ENCODE data around the gene FBXO8. TPM values are rescaled to one million over a fixed set of nuclear protein-coding genes. Genes with fewer than 3 reads are reported as not detected.

The FBXO8 gene
- total and polyA plus RNA-seq, 4 donors = 23.0 to 27.4 (median 25.7) TPM

- WGBS, 2 donors = 67 to 81% methylated on average over 1 of the region's 1 CpG
- no peaks in the 10 kb centered on the region for H3K9me3 ChIP-seq (ENCODE audit: control insufficient read depth, low read length)
- no peak for DNase-seq
- no peak for ATAC-seq (ENCODE audit: low FRiP score)
- no peaks in the 10 kb centered on the region for H3K27me3 ChIP-seq (ENCODE audit: control insufficient read depth in 1 of 2, insufficient read depth in 2 of 2, low read length in 1 of 2)
- no peak overlapping the region for H3K4me3 ChIP-seq (ENCODE audit: low read length in 2 of 2)
- H3K27ac ChIP-seq (ENCODE audit: low read depth in 1 of 2, low read length in 2 of 2) = no peak overlapping the region
- intact Hi-C loops (cut with DNase I) = no loop called here
- no peaks in the 10 kb centered on the region for H3K36me3 ChIP-seq (ENCODE audit: control insufficient read depth in 1 of 2, insufficient read depth in 2 of 2, low read length in 1 of 2)
- no peaks in the 10 kb centered on the region for H3K4me1 ChIP-seq (ENCODE audit: control insufficient read depth in 1 of 2, insufficient read depth in 2 of 2, low read length in 2 of 2)
Observed at GRCh38 chr4:174224550-174224949, 58.9 kb downstream of the FBXO8 start.

- no peak for ATAC-seq (ENCODE audit: low FRiP score)
Observed at GRCh38 chr4:174222266-174222872, 61.1 kb downstream of the FBXO8 start.

GRCh38 chr4:174218127-174218790 is 65.2 kb downstream of the FBXO8 start:
- Histone ChIP-seq H3K36me3 (ENCODE audit: control insufficient read depth in 1 of 2, insufficient read depth in 2 of 2, low read length in 1 of 2) (no peaks in the 10 kb centered on the region), H3K4me3 (ENCODE audit: low read length in 2 of 2) (peak overlapping the region in 1 of 2 donors; percentile 39), H3K27ac (ENCODE audit: low read depth in 1 of 2, low read length in 2 of 2) (no peak overlapping the region), H3K9me3 (ENCODE audit: control insufficient read depth, low read length) (no peaks in the 10 kb centered on the region), H3K27me3 (ENCODE audit: control insufficient read depth in 1 of 2, insufficient read depth in 2 of 2, low read length in 1 of 2) (no peaks in the 10 kb centered on the region), H3K4me1 (ENCODE audit: control insufficient read depth in 1 of 2, insufficient read depth in 2 of 2, low read length in 2 of 2) (no peaks in the 10 kb centered on the region)
- 16 to 20% methylated on average over 26 of the region's 26 CpGs for WGBS, 2 donors
- ATAC-seq (ENCODE audit: low FRiP score) (no peak), DNase-seq (no peak)
- intact Hi-C loops (cut with DNase I) = loop anchor here in 1 of 2 donors (5.0 kb wide), 1 partner anchor 99 kb away; no protein-coding TSS in a partner anchor

More at GRCh38 chr4:174222266-174222872, 61.1 kb downstream of the FBXO8 start:
- H3K9me3 ChIP-seq (ENCODE audit: control insufficient read depth, low read length) = no peaks in the 10 kb centered on the region
- no peaks in the 10 kb centered on the region for H3K4me1 ChIP-seq (ENCODE audit: control insufficient read depth in 1 of 2, insufficient read depth in 2 of 2, low read length in 2 of 2)
- H3K27me3 ChIP-seq (ENCODE audit: control insufficient read depth in 1 of 2, insufficient read depth in 2 of 2, low read length in 1 of 2) = no peaks in the 10 kb centered on the region
- no peak for DNase-seq
- H3K27ac ChIP-seq (ENCODE audit: low read depth in 1 of 2, low read length in 2 of 2) = no peak overlapping the region
- H3K36me3 ChIP-seq (ENCODE audit: control insufficient read depth in 1 of 2, insufficient read depth in 2 of 2, low read length in 1 of 2) = no peaks in the 10 kb centered on the region
- 55 to 57% methylated on average over 4 of the region's 4 CpGs for WGBS, 2 donors
- intact Hi-C loops (cut with DNase I) = no loop called here
- no peak overlapping the region for H3K4me3 ChIP-seq (ENCODE audit: low read length in 2 of 2)

- H3K27ac ChIP-seq (ENCODE audit: low read depth in 1 of 2, low read length in 2 of 2) = no peak overlapping the region
- no peaks in the 10 kb centered on the region for H3K36me3 ChIP-seq (ENCODE audit: control insufficient read depth in 1 of 2, insufficient read depth in 2 of 2, low read length in 1 of 2)
- WGBS, 2 donors = 5 to 7% methylated on average over 41 of the region's 41 CpGs
- DNase-seq = peak in 1 of 2 donors; percentile 73
- H3K4me3 ChIP-seq (ENCODE audit: low read length in 2 of 2) = peak overlapping the region; percentile 39 to 42
- peak; percentile 51 for ATAC-seq (ENCODE audit: low FRiP score)
- intact Hi-C loops (cut with DNase I) = loop anchor here in 1 of 2 donors (5.0 kb wide), 1 partner anchor 100 kb away; no protein-coding TSS in a partner anchor
- H3K9me3 ChIP-seq (ENCODE audit: control insufficient read depth, low read length) = no peaks in the 10 kb centered on the region
- no peaks in the 10 kb centered on the region for H3K4me1 ChIP-seq (ENCODE audit: control insufficient read depth in 1 of 2, insufficient read depth in 2 of 2, low read length in 2 of 2)
- no peaks in the 10 kb centered on the region for H3K27me3 ChIP-seq (ENCODE audit: control insufficient read depth in 1 of 2, insufficient read depth in 2 of 2, low read length in 1 of 2)
Observed at GRCh38 chr4:174217273-174218126, 66.0 kb downstream of the FBXO8 start.

GRCh38 chr4:174216799-174217272 is 66.6 kb downstream of the FBXO8 start:
- H3K27me3 ChIP-seq (ENCODE audit: control insufficient read depth in 1 of 2, insufficient read depth in 2 of 2, low read length in 1 of 2) = no peaks in the 10 kb centered on the region
- H3K36me3 ChIP-seq (ENCODE audit: control insufficient read depth in 1 of 2, insufficient read depth in 2 of 2, low read length in 1 of 2) = no peaks in the 10 kb centered on the region
- no peaks in the 10 kb centered on the region for H3K4me1 ChIP-seq (ENCODE audit: control insufficient read depth in 1 of 2, insufficient read depth in 2 of 2, low read length in 2 of 2)
- intact Hi-C loops (cut with DNase I) = loop anchor here in 1 of 2 donors (5.0 kb wide), 1 partner anchor 100 kb away; no protein-coding TSS in a partner anchor
- H3K9me3 ChIP-seq (ENCODE audit: control insufficient read depth, low read length) = no peaks in the 10 kb centered on the region
- H3K4me3 ChIP-seq (ENCODE audit: low read length in 2 of 2) = no peak overlapping the region
- no peak overlapping the region for H3K27ac ChIP-seq (ENCODE audit: low read depth in 1 of 2, low read length in 2 of 2)
- no peak for DNase-seq
- no peak for ATAC-seq (ENCODE audit: low FRiP score)
- WGBS, 2 donors = 51 to 57% methylated on average over 15 of the region's 15 CpGs

- no peak overlapping the region for H3K4me3 ChIP-seq (ENCODE audit: low read length in 2 of 2)
Observed at GRCh38 chr4:174215961-174216680, 67.3 kb downstream of the FBXO8 start.

GRCh38 chr4:174215057-174215456 is 68.4 kb downstream of the FBXO8 start:
- 54 to 64% methylated on average over 5 of the region's 5 CpGs for WGBS, 2 donors
- no peak overlapping the region for H3K27ac ChIP-seq (ENCODE audit: low read depth in 1 of 2, low read length in 2 of 2)
- H3K4me1 ChIP-seq (ENCODE audit: control insufficient read depth in 1 of 2, insufficient read depth in 2 of 2, low read length in 2 of 2) = no peaks in the 10 kb centered on the region
- intact Hi-C loops (cut with DNase I) = loop anchor here in 1 of 2 donors (5.0 kb wide), 1 partner anchor 102 kb away; no protein-coding TSS in a partner anchor
- ATAC-seq (ENCODE audit: low FRiP score) = no peak
- no peaks in the 10 kb centered on the region for H3K27me3 ChIP-seq (ENCODE audit: control insufficient read depth in 1 of 2, insufficient read depth in 2 of 2, low read length in 1 of 2)
- no peak overlapping the region for H3K4me3 ChIP-seq (ENCODE audit: low read length in 2 of 2)
- H3K9me3 ChIP-seq (ENCODE audit: control insufficient read depth, low read length) = no peaks in the 10 kb centered on the region
- no peak for DNase-seq
- no peaks in the 10 kb centered on the region for H3K36me3 ChIP-seq (ENCODE audit: control insufficient read depth in 1 of 2, insufficient read depth in 2 of 2, low read length in 1 of 2)

More at GRCh38 chr4:174215961-174216680, 67.3 kb downstream of the FBXO8 start:
- no peaks in the 10 kb centered on the region for H3K27me3 ChIP-seq (ENCODE audit: control insufficient read depth in 1 of 2, insufficient read depth in 2 of 2, low read length in 1 of 2)
- no peak for DNase-seq
- 42 to 51% methylated on average over 11 of the region's 11 CpGs for WGBS, 2 donors
- H3K36me3 ChIP-seq (ENCODE audit: control insufficient read depth in 1 of 2, insufficient read depth in 2 of 2, low read length in 1 of 2) = no peaks in the 10 kb centered on the region
- H3K4me1 ChIP-seq (ENCODE audit: control insufficient read depth in 1 of 2, insufficient read depth in 2 of 2, low read length in 2 of 2) = no peaks in the 10 kb centered on the region
- H3K27ac ChIP-seq (ENCODE audit: low read depth in 1 of 2, low read length in 2 of 2) = no peak overlapping the region
- ATAC-seq (ENCODE audit: low FRiP score) = no peak
- intact Hi-C loops (cut with DNase I) = loop anchor here in 1 of 2 donors (5.0 kb wide), 1 partner anchor 101 kb away; no protein-coding TSS in a partner anchor
- H3K9me3 ChIP-seq (ENCODE audit: control insufficient read depth, low read length) = no peaks in the 10 kb centered on the region
